Tibial nerve (tissue), 4 donors: ENCODE data around the gene ATP1A4.

Source experiments
- EP300 ChIP-seq, 2 donors: sonication (generic); formaldehyde crosslinking; IDR thresholded peaks; one replicate each; pipeline ENCODE4 v1.6.1; 2017; ENCODE audit warnings: antibody characterized with exemption in 2 of 2, mild to moderate bottlenecking in 1 of 2
- POLR2A ChIP-seq, 2 donors: fragments of 450-650 bp; IDR thresholded peaks; one replicate each; pipeline ENCODE4 v1.6.1; 2017; ENCODE audit warnings: antibody characterized with exemption in 2 of 2, mild to moderate bottlenecking in 2 of 2, moderate library complexity in 2 of 2
- TF ChIP-seq, protein P1 (sequence below), 5 experiments: fragments of 200-600 bp in 3 of 5; fragments of 450-650 bp in 2 of 5; sonication (generic) in 3 of 5; IDR thresholded peaks; one replicate each; pipeline ENCODE4 v1.5.1; 2016 to 2019; ENCODE audit warnings: antibody characterized with exemption in 5 of 5, mild to moderate bottlenecking in 3 of 5, moderate library complexity in 2 of 5

DNA sequence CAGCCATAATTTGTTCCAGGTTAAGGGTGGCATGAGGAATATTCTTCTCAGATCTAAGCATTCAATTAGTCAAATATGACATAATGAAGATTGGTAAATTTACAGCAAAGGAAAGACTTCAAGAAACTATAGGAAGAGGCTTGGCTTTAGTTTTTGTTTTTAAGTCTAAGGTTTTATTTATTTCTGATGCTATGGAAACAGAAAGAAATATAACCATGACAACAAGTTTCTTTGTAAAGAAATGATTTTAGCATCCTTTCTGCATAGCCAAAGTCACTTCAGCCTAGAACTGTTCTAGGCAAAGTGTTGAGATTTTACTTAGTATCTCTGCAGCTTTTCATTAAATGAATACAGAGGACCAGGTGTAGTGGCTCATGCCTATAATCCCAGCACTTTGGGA is 81.5 kb downstream of the ATP1A4 start:
- TF ChIP-seq, protein P1, sequence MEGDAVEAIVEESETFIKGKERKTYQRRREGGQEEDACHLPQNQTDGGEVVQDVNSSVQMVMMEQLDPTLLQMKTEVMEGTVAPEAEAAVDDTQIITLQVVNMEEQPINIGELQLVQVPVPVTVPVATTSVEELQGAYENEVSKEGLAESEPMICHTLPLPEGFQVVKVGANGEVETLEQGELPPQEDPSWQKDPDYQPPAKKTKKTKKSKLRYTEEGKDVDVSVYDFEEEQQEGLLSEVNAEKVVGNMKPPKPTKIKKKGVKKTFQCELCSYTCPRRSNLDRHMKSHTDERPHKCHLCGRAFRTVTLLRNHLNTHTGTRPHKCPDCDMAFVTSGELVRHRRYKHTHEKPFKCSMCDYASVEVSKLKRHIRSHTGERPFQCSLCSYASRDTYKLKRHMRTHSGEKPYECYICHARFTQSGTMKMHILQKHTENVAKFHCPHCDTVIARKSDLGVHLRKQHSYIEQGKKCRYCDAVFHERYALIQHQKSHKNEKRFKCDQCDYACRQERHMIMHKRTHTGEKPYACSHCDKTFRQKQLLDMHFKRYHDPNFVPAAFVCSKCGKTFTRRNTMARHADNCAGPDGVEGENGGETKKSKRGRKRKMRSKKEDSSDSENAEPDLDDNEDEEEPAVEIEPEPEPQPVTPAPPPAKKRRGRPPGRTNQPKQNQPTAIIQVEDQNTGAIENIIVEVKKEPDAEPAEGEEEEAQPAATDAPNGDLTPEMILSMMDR (IDR thresholded peaks at IDR 0.05), result no peak
- TF ChIP-seq POLR2A (IDR thresholded peaks at IDR 0.05) (no peak), EP300 (IDR thresholded peaks at IDR 0.05) (no peak)
